Left renal cortex interstitium (tissue), 4 donors: ENCODE results near the gene UBR3. TPM values are rescaled to one million over a fixed set of nuclear protein-coding genes. Genes with fewer than 3 reads are reported as not detected.
"Not testable (repeated sequence)": the region's sequence is repeated elsewhere in the genome, so short reads cannot be mapped to it uniquely, and the experiment has no call there.

Source experiments
- DNase-seq, 4 donors: peaks; one replicate each; pipeline ENCODE4 v3.0.0-alpha.2; 2013; ENCODE audit warnings: low read depth in 4 of 4, low spot score in 2 of 4, missing footprints in 1 of 4
- polyA plus RNA-seq, 4 donors: library from polyadenylated mRNA; unstranded; fragments of 120-200 nt; gene quantifications; one replicate each; pipeline ENCODE4 v1.2.1, GENCODE V29; 2013; ENCODE audit not compliant: insufficient read length in 4 of 4

UBR3 gene, protein sequence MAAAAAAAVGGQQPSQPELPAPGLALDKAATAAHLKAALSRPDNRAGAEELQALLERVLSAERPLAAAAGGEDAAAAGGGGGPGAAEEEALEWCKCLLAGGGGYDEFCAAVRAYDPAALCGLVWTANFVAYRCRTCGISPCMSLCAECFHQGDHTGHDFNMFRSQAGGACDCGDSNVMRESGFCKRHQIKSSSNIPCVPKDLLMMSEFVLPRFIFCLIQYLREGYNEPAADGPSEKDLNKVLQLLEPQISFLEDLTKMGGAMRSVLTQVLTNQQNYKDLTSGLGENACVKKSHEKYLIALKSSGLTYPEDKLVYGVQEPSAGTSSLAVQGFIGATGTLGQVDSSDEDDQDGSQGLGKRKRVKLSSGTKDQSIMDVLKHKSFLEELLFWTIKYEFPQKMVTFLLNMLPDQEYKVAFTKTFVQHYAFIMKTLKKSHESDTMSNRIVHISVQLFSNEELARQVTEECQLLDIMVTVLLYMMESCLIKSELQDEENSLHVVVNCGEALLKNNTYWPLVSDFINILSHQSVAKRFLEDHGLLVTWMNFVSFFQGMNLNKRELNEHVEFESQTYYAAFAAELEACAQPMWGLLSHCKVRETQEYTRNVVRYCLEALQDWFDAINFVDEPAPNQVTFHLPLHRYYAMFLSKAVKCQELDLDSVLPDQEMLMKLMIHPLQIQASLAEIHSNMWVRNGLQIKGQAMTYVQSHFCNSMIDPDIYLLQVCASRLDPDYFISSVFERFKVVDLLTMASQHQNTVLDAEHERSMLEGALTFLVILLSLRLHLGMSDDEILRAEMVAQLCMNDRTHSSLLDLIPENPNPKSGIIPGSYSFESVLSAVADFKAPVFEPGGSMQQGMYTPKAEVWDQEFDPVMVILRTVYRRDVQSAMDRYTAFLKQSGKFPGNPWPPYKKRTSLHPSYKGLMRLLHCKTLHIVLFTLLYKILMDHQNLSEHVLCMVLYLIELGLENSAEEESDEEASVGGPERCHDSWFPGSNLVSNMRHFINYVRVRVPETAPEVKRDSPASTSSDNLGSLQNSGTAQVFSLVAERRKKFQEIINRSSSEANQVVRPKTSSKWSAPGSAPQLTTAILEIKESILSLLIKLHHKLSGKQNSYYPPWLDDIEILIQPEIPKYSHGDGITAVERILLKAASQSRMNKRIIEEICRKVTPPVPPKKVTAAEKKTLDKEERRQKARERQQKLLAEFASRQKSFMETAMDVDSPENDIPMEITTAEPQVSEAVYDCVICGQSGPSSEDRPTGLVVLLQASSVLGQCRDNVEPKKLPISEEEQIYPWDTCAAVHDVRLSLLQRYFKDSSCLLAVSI (N-terminal part only)
- polyA plus RNA-seq = 10 to 100 TPM; 30.4 to 47.2 (median 39.1) TPM

DNA sequence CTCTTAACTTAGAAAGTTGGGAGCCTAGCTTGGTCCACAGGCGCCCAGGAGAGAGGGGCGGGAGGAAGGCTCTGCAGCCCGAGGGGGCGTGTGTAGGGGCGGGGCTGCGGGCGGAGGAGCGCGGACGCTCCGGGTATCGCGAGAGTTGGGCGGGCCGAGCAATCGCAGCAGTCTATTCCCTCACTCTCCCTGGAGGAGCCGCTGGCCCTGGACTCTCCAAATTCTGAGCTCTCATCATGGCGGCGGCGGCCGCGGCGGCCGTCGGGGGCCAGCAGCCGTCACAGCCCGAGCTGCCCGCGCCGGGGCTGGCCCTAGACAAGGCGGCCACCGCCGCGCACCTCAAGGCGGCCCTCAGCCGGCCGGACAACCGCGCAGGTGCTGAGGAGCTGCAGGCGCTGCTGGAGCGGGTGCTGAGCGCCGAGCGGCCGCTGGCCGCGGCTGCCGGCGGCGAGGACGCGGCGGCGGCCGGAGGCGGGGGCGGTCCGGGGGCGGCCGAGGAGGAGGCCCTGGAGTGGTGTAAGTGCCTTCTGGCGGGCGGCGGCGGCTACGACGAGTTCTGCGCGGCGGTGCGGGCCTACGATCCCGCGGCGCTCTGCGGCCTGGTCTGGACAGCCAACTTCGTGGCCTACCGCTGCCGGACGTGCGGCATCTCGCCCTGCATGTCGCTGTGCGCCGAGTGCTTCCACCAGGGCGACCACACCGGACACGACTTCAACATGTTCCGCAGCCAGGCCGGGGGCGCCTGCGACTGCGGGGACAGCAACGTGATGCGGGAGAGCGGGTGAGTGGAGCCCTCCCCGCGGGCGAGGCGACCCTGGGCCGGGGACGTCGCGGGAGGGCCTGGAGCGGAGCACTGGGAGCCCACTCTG is at the start of gene UBR3:
Gene UBR3 (plus strand): TSS at position 183 of the 869 bp plus-strand sequence. CDS start 54 bp downstream, at position 237.
- peak; percentile 53 to 87 (median 81) for DNase-seq

DNA sequence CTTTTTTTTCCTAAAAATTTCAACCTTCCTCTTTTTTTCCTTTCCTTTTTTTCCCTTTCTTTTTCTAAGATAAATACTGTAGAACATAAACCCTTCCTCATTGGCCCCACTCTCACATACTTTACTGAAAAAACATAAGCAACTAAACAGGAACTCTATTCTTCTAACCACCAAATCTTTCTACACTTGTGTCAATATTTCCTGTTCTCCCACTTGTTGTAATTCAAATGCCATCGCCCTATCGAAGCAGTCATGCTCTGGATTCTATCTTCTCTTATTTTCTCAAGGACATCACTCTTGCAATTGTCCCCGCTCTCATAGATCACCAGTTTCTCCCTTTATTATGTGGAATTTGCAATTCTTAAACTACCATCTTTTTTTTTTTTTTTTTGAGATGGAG is 48.8 kb upstream of the UBR3 start:
- DNase-seq = no peak

DNA sequence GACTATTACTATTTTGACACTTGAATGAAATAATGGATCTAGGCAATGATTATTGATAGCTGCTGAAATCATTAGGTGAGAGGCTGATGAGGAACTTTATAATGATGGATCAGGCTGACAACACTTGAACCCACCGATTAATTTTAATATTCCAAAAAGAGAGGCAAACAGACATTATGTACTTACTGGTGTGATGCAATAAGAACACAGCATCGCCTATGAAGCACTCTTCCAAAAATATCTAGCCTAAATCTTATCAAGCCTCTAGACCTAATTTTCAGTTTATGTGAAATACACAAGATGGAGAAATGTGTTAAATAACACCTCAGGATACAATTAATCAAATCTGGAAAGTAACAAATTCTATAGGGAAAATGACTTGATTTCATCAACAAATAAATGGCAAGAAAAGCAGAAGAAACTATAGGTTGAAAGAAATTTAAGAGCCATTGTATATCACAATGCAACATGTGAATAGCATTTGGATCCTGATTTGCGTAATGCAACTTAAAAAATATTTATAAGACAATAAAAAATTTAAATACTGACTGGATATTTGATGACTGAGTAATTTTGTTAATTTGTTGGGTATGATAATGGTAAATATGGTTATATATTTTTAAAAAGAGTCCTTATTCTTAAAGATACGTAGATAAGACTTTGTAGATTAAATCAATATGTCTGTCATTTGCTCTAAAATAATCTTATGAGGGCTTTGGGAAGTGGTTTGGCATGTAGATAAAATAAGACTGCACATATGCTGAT is 45.8 kb upstream of the UBR3 start:
- no peak for DNase-seq

DNA sequence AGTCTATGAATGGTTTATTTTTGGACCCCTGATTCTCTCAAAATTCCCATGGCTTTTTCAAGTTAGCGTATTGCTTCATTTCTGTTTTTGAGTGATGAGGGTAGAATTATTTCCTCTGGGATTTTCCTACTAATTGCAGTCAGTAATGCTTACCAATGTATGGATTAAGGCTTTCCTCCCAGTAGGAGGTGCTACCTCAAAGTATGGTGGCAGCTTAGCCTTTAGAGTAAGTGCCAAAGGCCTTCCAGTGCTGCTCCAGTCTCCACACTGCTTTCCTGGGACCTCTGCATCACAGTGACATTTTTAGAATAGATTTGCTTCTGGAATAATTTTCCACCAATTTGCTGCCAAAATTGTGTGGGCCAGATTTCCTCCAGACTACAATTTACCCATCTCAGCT is 44.7 kb upstream of the UBR3 start:
- DNase-seq = no peak

- DNase-seq = no peak
Measured at GRCh38 chr2:169790581-169790980, 36.7 kb upstream of the UBR3 start.

- DNase-seq = no peak
Measured at GRCh38 chr2:169795181-169795580, 32.1 kb upstream of the UBR3 start.

GRCh38 chr2:169796441-169796840 is 30.8 kb upstream of the UBR3 start:
- no peak for DNase-seq

DNA sequence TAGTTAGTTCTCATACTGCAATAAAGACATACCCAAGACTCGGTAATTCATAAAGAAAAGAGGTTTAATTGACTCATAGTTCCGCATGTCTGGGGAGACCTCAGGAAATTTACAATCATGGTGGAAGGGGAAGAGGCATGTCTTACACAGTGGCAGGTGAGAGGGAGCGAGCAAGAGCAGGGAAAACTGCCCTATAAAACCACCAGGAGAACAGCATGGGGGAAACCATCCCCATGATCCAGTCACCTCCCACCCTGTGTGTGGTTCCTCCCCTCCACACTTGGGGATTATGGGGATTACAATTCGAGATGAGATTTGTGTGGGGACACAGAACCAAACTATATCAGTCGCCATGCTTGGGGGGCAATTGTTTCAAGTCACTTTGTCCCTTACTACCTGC is 29.7 kb upstream of the UBR3 start:
- no peak for DNase-seq

DNA sequence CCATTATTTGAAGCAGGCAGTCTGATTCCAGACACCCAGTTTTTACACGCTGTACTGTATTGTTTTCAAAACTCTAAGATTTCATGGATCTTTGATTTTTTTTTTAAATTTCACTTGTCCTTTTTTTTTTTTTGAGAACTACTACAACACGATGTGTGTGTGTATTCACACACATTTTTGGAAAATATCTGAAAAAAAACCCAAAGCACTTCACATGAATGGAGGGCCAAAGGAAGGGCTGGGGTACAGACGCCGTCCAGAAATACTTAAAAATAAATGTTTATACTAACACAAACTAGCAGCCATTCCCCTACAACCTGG is 28.9 kb upstream of the UBR3 start:
- DNase-seq = peak in 1 of 4 donors; percentile 13

- DNase-seq = peak; percentile 77 to 89 (median 84)
Measured at GRCh38 chr2:169798718-169799592, 28.3 kb upstream of the UBR3 start, which contains the start of gene SSB. TSS of gene SSB (plus strand) at chr2:169798871. CDS start at chr2:169800961, 2,090 bp downstream.

GRCh38 chr2:169803480-169803879 is 23.8 kb upstream of the UBR3 start:
- no peak for DNase-seq

DNA sequence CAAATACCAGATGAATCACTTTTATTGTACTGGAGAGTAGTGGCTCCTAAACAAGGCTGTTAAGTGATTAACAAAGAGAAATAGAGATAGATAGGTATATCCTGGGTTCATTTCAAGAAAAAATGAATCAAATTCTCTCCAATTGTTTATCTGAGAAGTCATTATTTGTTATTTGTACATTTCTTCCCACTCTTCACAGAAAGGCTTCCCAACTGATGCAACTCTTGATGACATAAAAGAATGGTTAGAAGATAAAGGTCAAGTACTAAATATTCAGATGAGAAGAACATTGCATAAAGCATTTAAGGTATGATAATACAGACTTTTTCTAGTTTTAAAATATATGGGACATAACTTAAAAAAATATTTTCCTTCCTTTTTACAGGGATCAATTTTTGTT is 20.7 kb upstream of the UBR3 start:
- no peak for DNase-seq

DNA sequence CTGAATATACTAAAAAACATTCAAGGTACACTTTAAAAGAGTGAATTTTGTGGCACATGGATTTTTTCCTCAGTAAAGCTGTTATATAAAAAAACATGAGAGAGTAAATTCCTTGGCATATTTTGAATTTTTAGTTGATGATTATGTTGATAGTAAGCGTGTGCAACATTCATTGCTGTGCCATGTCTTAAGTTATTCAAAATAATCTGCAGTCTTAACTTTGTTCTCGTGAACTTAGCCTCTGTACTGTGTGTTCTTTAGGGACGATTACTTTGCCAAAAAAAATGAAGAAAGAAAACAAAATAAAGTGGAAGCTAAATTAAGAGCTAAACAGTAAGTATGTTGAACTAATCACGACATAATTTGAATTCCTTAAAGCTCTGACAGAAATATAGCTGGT is 19.0 kb upstream of the UBR3 start:
- no peak for DNase-seq

GRCh38 chr2:169815849-169816248 is 11.4 kb upstream of the UBR3 start:
- no peak for DNase-seq

DNA sequence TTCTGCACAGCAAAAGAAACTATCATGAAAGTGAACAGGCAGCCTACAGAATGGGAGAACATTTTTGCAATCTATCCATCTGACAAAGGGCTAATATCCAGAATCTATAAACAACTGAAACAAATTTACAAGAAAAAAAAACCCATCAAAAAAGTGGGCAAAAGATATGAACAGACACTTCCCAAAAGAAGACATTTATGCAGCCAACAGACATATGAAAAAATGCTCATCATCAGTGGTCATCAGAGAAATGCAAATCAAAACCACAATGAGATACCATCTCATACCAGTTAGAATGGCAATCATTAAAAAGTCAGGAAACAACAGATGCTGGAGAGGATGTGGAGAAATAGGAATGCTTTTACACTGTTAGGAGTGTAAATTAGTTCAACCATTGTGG is 10.3 kb upstream of the UBR3 start:
- not testable (repeated sequence) for DNase-seq

GRCh38 chr2:169817369-169817768 is 9.9 kb upstream of the UBR3 start:
- not testable (repeated sequence) for DNase-seq

DNA sequence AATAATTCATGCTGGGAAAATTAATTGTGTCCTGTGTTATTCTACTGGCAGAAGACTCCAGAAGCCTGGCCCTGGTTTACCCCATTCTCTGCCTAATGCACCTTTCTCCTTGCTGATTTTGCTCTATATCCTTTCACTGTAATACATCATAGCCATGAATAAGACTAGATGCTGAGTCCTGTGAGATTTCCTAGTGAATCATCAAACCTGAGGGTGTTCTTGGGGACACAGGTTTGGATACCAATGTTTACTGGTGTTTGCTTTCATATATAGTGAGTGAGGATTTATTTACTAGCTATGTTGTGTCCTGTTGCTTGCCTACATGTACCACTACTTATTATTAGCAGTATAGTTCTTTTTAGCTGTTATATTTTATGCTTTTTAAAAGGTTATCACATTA is 9.0 kb upstream of the UBR3 start:
- no peak for DNase-seq

DNA sequence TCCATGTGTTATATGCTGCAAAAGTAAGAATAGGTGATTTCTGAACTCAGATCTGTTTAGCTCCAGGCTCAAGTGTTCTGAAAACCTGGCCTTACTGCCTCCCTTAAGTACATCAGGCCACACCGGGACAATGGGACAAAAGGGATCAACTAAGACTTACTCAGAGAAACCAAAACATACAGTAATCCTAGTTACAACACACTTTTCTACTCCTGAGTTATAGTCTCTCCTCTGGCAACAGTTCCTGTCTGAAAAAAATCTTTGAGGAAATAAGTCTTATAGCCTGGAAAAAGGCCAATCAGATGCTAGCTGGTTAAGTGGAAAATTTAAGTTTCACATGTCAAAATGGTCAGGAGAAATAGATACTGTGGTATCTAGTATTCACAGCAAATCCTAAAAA is 8.1 kb upstream of the UBR3 start:
- no peak for DNase-seq
